Measurements from ENCODE around the gene ANKRD11.
"Not testable (repeated sequence)": the region's sequence is repeated elsewhere in the genome, so short reads cannot be mapped to it uniquely, and the experiment has no call there.

ANKRD11 gene

DNA sequence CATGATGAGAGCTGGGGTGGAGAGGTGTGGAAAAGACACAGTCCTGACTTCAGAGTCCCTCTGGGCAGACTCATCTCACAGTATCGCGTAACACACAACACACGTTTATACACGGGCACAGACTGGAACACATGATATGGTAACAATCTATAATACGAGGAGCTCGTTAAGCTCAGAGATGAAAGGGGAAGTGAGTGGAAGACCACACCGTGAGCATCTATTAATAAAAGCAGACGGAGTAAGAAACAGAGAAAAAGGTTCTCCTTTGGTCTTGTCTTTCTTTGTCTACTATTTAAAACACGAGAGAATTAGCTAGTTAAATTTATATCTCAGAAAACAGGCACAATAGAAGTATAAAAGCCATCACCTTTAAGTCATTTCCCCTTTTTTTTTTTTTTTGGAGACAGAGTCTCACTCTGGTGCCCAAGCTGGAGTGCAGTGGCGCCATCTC lies 13.5 kb downstream of the ANKRD11 start:
- peaks cover 92% of the 10 kb centered on the region for H3K4me1 Mint-ChIP-seq
- DNase-seq, result no peak
- peak; percentile 48 for ATAC-seq
- peaks cover 28% of the 10 kb centered on the region for H3K36me3 Mint-ChIP-seq (ENCODE audit: low read depth)
- H3K9me3 Mint-ChIP-seq, result no peaks in the 10 kb centered on the region
- no peaks in the 10 kb centered on the region for H3K27me3 Mint-ChIP-seq
- H3K4me3 Mint-ChIP-seq, result peak overlapping the region; percentile 31
- H3K27ac Mint-ChIP-seq, result peak overlapping the region; percentile 36

DNA sequence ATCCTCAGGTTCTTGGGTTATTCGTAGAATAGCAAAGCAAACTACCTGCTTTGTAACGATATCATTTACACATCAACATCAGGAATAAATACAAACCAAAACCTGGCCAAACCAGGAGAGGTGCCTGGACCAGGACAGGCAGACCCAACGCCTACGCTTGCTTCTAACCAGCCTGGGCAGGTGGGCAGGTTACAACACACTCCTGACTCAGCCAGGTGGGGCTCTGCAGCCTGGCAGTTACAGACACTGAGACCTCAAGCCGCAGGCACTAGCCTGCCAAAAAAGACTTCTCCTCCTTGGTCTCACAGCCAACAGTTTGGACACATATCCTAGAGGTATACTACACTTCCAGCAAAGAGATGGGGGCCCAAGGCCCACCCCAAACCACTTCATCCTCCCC lies 14.0 kb downstream of the ANKRD11 start:
- H3K4me1 Mint-ChIP-seq, result peaks cover 92% of the 10 kb centered on the region
- peak overlapping the region; percentile 31 for H3K4me3 Mint-ChIP-seq
- H3K36me3 Mint-ChIP-seq (ENCODE audit: low read depth), result peaks cover 24% of the 10 kb centered on the region
- H3K27ac Mint-ChIP-seq, result peak overlapping the region; percentile 36
- ATAC-seq (peak; percentile 7), DNase-seq (no peak)
- H3K9me3 Mint-ChIP-seq, result no peaks in the 10 kb centered on the region
- no peaks in the 10 kb centered on the region for H3K27me3 Mint-ChIP-seq

DNA sequence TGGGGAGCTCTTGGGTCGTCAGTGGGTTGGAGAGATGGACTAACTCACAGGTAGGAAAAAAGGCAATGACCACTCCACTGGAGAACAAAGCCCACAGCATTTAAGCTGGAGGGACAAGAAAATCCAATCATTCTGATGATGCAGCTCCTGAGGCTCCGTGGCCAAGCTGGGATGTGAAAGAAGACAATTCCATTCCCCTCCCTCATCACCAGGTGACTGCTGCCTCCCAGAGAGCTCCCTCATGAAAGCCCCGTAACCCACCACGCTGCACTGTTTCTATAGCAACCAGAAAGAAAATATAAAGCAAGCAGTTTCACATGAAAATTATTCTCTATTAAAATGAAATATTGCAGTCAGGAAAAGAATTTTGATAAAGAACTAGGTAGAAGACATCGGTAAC lies 15.2 kb downstream of the ANKRD11 start:
- no peak for ATAC-seq
- H3K36me3 Mint-ChIP-seq (ENCODE audit: low read depth), result peaks cover 19% of the 10 kb centered on the region
- H3K27me3 Mint-ChIP-seq, result no peaks in the 10 kb centered on the region
- H3K27ac Mint-ChIP-seq, result peak overlapping the region; percentile 34
- DNase-seq, result no peak
- H3K4me1 Mint-ChIP-seq, result peaks cover 88% of the 10 kb centered on the region
- no peak overlapping the region for H3K4me3 Mint-ChIP-seq
- H3K9me3 Mint-ChIP-seq, result no peaks in the 10 kb centered on the region

DNA sequence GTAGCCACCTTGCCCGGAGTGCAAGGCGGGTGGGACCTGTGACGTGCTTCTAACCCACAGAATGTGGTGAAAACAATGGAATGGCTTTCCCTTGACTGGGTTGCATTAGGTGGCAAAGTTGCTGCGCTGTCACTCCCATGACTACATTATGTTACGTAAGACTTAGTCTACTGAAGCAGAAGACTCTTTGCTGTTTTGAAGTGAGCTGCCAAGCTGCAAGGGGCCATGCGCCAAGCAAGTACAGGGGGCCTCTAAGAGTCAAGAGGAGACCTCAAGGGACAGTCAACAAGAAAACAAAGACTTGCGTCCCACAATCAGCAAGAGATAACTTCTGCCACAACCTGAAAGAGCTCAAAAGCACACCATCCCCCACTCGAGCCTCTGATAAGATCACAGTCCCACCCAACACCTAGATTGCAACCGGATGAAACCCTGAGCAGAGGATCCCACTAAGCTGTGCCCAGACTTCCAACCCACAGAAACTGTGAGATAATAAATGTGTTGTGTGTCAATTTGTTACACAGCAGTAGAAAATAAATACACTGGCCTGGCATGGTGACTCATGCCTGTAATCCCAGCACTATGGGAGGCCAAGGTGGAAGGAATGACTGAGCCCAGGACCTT lies 16.5 kb downstream of the ANKRD11 start:
- Mint-ChIP-seq H3K4me1 (peaks cover 89% of the 10 kb centered on the region), H3K9me3 (no peaks in the 10 kb centered on the region), H3K27ac (peak overlapping the region; percentile 67), H3K4me3 (peak overlapping the region; percentile 24), H3K27me3 (no peaks in the 10 kb centered on the region), H3K36me3 (ENCODE audit: low read depth) (peaks cover 19% of the 10 kb centered on the region)
- DNase-seq (no peak), ATAC-seq (peak; percentile 27)

DNA sequence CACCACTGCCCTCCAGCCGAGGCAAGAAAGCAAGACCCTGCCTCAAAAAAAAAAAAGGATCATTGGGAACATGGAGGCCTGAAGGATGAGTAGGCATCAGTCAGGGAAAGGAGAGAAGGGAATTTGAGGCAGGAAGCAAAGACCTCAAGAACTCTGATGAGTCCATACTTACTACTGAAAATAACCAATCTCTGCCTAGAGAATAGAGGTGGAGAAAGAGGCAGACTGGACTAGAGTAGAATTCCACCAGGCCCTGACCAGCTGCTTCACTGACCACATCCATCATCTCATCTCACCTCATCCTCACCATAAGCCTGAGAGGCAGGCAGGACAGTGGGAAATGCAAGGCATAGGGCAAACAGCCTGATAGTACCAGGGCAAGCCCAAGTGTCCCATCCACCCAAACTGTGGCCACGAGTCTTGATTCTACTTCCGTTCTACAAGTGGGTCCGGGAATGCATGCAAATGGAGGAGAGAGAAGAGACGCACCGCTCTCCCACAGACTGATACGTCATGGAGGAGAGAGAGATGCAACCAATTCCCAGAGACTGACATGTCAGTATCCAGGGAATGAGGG lies 17.1 kb downstream of the ANKRD11 start:
- Mint-ChIP-seq H3K36me3 (ENCODE audit: low read depth) (peaks cover 18% of the 10 kb centered on the region), H3K4me3 (no peak overlapping the region), H3K4me1 (peaks cover 84% of the 10 kb centered on the region), H3K27ac (no peak overlapping the region), H3K27me3 (no peaks in the 10 kb centered on the region), H3K9me3 (no peaks in the 10 kb centered on the region)
- ATAC-seq (no peak), DNase-seq (no peak)

DNA sequence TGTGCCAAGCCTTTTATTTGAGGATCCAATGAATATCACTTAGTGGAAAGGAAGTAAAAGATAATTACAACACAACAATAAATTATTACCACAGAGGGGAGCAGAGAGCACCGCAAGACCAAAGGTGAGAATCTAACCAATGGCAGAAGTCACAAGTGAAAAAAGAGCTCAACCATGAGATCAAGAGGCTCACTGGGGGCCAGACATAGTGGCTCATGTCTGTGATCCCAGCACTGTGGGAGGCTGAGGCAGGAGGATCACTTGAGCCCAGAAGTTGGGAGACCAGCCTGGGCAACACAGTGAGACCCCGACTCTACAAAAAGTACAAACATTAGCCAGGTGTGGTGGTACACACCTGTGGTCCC lies 17.7 kb downstream of the ANKRD11 start:
- H3K27ac Mint-ChIP-seq, result peak overlapping the region; percentile 13
- ATAC-seq, result no peak
- no peaks in the 10 kb centered on the region for H3K9me3 Mint-ChIP-seq
- no peak for DNase-seq
- peaks cover 20% of the 10 kb centered on the region for H3K36me3 Mint-ChIP-seq (ENCODE audit: low read depth)
- H3K27me3 Mint-ChIP-seq, result no peaks in the 10 kb centered on the region
- no peak overlapping the region for H3K4me3 Mint-ChIP-seq
- H3K4me1 Mint-ChIP-seq, result peaks cover 84% of the 10 kb centered on the region

DNA sequence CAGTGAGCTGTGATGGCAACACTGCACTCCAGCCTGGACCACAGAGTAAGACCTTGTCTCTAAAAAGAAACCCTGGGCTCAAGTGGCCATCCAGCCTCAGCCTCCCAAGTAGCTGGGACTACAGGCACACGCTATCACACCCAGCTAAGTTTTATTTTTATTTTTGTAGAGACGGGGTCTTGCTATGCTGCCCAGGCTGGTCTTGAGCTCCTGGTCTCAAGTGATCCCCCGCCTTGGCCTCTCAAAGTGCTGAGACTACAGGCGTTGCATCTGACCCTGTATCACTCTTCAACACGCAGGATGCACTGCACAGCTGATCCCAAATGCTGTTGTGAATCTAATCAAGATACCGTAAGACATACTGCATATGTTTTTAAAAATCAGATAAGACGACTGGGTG lies 23.0 kb downstream of the ANKRD11 start:
- Mint-ChIP-seq H3K27ac (peak overlapping the region; percentile 49), H3K4me1 (peaks cover 71% of the 10 kb centered on the region), H3K36me3 (ENCODE audit: low read depth) (peaks cover 11% of the 10 kb centered on the region), H3K4me3 (peak overlapping the region; percentile 2), H3K27me3 (no peaks in the 10 kb centered on the region), H3K9me3 (no peaks in the 10 kb centered on the region)
- ATAC-seq, result no peak
- no peak for DNase-seq

DNA sequence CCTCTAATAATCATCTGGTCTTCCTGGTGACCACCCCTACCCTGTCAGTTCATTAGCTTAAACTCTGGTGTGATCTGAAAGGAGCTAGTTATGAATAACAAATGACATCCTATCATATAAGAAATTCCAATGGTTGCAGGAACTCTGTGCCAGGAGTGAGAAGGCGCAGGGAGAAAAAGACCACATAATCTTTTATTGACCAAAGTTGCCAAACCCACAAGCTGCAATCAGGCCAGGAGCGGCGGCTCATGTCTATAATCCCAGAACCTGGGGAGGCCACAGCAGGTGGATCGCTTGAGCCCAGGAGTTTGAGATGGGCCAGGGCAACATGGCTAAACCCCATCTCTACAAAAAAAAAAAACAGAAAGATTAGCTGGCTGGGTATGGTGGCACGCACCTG lies 23.4 kb downstream of the ANKRD11 start:
- Mint-ChIP-seq H3K27me3 (no peaks in the 10 kb centered on the region), H3K27ac (no peak overlapping the region), H3K9me3 (no peaks in the 10 kb centered on the region), H3K36me3 (ENCODE audit: low read depth) (peaks cover 11% of the 10 kb centered on the region), H3K4me3 (no peak overlapping the region), H3K4me1 (peaks cover 66% of the 10 kb centered on the region)
- ATAC-seq (no peak), DNase-seq (no peak)

DNA sequence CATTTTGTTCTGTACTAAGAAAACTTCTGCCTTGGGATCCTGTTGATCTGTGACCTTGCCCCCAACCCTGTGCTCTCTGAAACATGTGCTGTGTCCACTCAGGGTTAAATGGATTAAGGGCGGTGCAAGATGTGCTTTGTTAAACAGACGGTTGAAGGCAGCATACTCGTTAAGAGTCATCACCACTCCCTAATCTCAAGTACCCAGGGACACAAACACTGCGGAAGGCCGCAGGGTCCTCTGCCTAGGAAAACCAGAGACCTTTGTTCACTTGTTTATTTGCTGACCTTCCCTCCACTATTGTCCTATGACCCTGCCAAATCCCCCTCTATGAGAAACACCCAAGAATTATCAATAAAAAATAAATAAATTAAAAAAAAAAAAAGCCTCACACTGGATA lies 27.0 kb downstream of the ANKRD11 start:
- ATAC-seq, H3K27me3 Mint-ChIP-seq: not testable (repeated sequence)

DNA sequence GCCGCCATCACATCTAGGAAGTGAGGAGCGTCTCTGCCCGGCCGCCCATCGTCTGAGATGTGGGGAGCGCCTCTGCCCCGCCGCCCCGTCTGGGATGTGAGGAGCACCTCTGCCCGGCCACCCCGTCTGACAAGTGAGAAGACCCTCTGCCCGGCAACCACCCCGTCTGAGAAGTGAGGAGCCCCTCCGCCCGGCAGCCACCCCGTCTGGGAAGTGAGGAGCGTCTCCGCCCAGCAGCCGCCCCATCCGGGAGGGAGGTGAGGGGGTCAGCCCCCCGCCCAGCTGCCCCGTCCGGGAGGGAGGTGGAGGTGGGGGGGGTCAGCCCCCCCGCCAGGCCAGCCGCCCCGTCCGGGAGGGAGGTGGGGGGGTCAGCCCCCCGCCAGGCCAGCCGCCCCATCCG lies 27.7 kb downstream of the ANKRD11 start:
- H3K4me3 Mint-ChIP-seq, DNase-seq, H3K27ac Mint-ChIP-seq, H3K9me3 Mint-ChIP-seq, ATAC-seq, H3K27me3 Mint-ChIP-seq: not testable (repeated sequence)
- Mint-ChIP-seq H3K4me1 (peaks cover 66% of the 10 kb centered on the region), H3K36me3 (ENCODE audit: low read depth) (peaks cover 15% of the 10 kb centered on the region)

More for the DNA sequence above, 27.0 kb downstream of the ANKRD11 start:
- not testable (repeated sequence) for DNase-seq, H3K4me3 Mint-ChIP-seq, H3K9me3 Mint-ChIP-seq, H3K27ac Mint-ChIP-seq
- Mint-ChIP-seq H3K4me1 (peaks cover 68% of the 10 kb centered on the region), H3K36me3 (ENCODE audit: low read depth) (peaks cover 16% of the 10 kb centered on the region)

DNA sequence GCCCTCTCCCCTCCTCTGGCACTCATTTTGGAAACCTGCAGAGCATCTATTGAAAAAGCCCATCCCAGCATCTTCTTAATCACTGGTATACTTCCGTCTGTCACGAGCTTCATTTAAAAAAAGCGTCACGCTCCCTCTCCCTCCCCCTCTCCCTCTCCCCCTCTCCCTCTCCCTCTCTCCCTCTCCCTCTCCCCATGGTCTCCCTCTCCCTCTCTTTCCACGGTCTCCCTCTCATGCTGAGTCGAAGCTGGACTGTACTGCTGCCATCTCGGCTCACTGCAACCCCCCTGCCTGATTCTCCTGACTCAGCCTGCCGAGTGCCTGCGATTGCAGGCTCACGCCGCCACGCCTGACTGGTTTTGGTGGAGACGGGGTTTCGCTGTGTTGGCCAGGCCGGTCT lies 28.5 kb downstream of the ANKRD11 start:
- not testable (repeated sequence) for ATAC-seq, DNase-seq, H3K27me3 Mint-ChIP-seq, H3K9me3 Mint-ChIP-seq, H3K4me3 Mint-ChIP-seq
- Mint-ChIP-seq H3K4me1 (peaks cover 62% of the 10 kb centered on the region), H3K36me3 (ENCODE audit: low read depth) (peaks cover 15% of the 10 kb centered on the region), H3K27ac (peak overlapping the region; percentile 25)

DNA sequence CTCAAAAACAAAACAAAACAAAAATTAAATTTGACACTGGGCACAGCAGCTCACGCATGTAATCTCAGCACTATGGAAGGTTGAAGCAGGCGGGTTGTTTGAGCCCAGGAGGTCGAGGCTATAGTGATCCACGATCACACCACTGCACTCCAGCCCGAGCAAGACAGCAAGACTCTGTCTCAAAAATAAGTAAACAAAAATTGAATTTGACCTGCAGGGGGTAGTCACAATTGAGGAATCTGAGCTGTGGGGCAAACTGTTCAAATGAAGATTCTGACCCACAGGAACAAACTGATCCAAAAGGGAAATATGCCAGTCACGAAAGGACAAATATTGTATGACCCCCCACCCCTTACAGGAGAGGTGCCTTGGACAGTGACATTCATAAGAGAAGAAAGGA lies 29.8 kb downstream of the ANKRD11 start:
- DNase-seq, result no peak
- Mint-ChIP-seq H3K9me3 (no peaks in the 10 kb centered on the region), H3K4me3 (no peak overlapping the region), H3K36me3 (ENCODE audit: low read depth) (peaks cover 18% of the 10 kb centered on the region), H3K27me3 (no peaks in the 10 kb centered on the region), H3K27ac (no peak overlapping the region), H3K4me1 (peaks cover 61% of the 10 kb centered on the region)
- ATAC-seq, result no peak

DNA sequence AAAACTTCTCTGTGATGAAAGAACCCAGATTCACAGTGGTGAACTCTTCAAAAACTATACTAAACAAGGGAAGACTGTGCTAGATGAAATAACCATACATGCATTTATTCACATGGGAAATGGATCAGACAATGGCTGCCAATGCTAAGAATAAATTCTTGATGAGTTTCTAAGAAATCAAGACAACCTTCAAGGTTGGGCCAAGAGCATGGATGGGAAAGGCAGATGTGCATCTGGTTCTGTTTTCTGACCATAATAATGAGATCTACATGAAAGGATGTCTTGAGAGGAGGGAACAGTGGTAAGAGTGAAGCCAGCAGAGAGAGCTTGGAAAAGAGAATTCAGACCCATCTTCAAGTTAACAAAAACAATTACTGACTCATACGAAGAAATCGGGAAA lies 31.4 kb downstream of the ANKRD11 start:
- ATAC-seq (no peak), DNase-seq (no peak)
- Mint-ChIP-seq H3K36me3 (ENCODE audit: low read depth) (peaks cover 14% of the 10 kb centered on the region), H3K27me3 (no peaks in the 10 kb centered on the region), H3K4me1 (peaks cover 57% of the 10 kb centered on the region), H3K4me3 (no peak overlapping the region), H3K27ac (peak overlapping the region; percentile 9), H3K9me3 (no peaks in the 10 kb centered on the region)

DNA sequence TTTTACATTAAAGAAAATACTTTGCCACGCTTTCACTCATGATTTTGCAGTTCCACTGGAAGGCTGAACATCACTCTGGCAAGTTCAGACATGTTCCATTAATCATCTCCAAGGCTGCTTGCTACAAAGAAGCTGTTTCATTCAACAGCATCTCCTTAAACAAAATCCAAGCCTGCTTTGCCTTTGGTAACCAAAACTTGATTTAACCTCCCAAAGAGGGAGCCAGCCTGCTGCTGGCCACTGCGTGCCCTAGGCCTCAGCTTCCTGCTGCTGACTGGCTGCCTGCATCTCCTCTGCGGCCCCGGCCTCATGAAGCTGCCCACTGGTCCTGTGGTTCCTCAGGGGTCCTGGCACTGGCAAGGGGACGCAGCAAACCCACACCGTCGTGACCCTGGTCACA lies 31.8 kb downstream of the ANKRD11 start:
- H3K27ac Mint-ChIP-seq, result peak overlapping the region; percentile 20
- peaks cover 58% of the 10 kb centered on the region for H3K4me1 Mint-ChIP-seq
- DNase-seq (no peak), ATAC-seq (no peak)
- no peaks in the 10 kb centered on the region for H3K27me3 Mint-ChIP-seq
- no peaks in the 10 kb centered on the region for H3K9me3 Mint-ChIP-seq
- H3K36me3 Mint-ChIP-seq (ENCODE audit: low read depth), result peaks cover 14% of the 10 kb centered on the region
- no peak overlapping the region for H3K4me3 Mint-ChIP-seq

DNA sequence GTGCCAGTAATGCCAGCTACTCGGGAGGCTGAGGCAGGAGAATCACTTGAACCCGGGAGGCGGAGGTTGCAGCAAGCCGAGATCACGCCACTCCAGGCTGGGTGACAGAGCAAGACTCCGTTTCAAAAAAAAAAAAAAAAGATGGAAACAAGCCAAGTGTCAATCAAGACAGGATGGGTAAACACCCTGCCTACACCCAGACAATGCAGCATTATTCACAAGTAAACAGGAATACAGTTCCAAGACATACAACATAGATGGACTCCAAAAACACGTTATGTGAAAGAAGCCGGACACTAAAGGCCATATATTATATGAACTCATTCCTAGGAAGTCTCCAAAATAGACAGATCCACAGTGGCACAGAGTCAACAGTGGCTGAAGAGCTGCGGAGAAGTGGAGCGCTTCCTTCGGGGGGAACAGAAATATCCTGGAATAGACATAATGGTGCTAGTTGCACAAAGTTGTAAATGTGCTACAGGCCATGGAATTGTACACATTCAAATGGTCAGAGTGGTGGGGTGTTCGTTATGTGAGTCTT lies 33.9 kb downstream of the ANKRD11 start:
- Mint-ChIP-seq H3K4me1 (peaks cover 75% of the 10 kb centered on the region), H3K36me3 (ENCODE audit: low read depth) (peaks cover 14% of the 10 kb centered on the region), H3K9me3 (no peaks in the 10 kb centered on the region), H3K27me3 (no peaks in the 10 kb centered on the region), H3K27ac (no peak overlapping the region), H3K4me3 (no peak overlapping the region)
- DNase-seq (no peak), ATAC-seq (no peak)

Measured in activated naive CD8-positive, alpha-beta T cell treated with anti-CD3 and anti-CD28 coated beads, Interleukin-2, amount 50 U/mL, for 24 hours (primary cell).